ENCODE data around the gene MED26. TPM values are rescaled to one million over a fixed set of nuclear protein-coding genes. Genes with fewer than 3 reads are reported as not detected.

The MED26 gene
- total RNA-seq, 1 experiment from 2014 or later = 9.0 TPM

- no peak for DNase-seq
- Mint-ChIP-seq H3K27ac (ENCODE audit: unreplicated experiment) (no peak overlapping the region), H3K4me3 (ENCODE audit: low read depth, unreplicated experiment) (no peak overlapping the region), H3K27me3 (ENCODE audit: unreplicated experiment) (no peaks in the 10 kb centered on the region), H3K9me3 (ENCODE audit: low read depth, unreplicated experiment) (no peaks in the 10 kb centered on the region), H3K4me1 (ENCODE audit: low read depth, unreplicated experiment) (peaks cover 10% of the 10 kb centered on the region), H3K36me3 (ENCODE audit: insufficient read depth, unreplicated experiment) (no peaks in the 10 kb centered on the region)
- no TSS peak for BruUV-seq (replicated peaks)
- no peak for TF ChIP-seq CTCF (IDR thresholded peaks at IDR 0.05; ENCODE audit: unreplicated experiment)
- intact Hi-C loops (cut with micrococcal nuclease; ENCODE audit: unreplicated experiment) = no loop called here
- CTCF ChIA-PET = no interaction called here
These were observed 15.4 kb downstream of the MED26 start for GRCh38 chr19:16612636-16613035.

- intact Hi-C loops (cut with micrococcal nuclease; ENCODE audit: unreplicated experiment) = no loop called here
- BruUV-seq (replicated peaks) = no TSS peak
These were observed 16.9 kb downstream of the MED26 start for GRCh38 chr19:16611121-16611520.

GRCh38 chr19:16609511-16610200, 18.3 kb downstream of the MED26 start:
- no peak for TF ChIP-seq CTCF (IDR thresholded peaks at IDR 0.05; ENCODE audit: unreplicated experiment)
- Mint-ChIP-seq H3K36me3 (ENCODE audit: insufficient read depth, unreplicated experiment) (no peaks in the 10 kb centered on the region), H3K27me3 (ENCODE audit: unreplicated experiment) (no peaks in the 10 kb centered on the region), H3K4me1 (ENCODE audit: low read depth, unreplicated experiment) (peaks cover 9% of the 10 kb centered on the region), H3K4me3 (ENCODE audit: low read depth, unreplicated experiment) (no peak overlapping the region), H3K27ac (ENCODE audit: unreplicated experiment) (no peak overlapping the region), H3K9me3 (ENCODE audit: low read depth, unreplicated experiment) (no peaks in the 10 kb centered on the region)
- intact Hi-C loops (cut with micrococcal nuclease; ENCODE audit: unreplicated experiment) = no loop called here
- DNase-seq = no peak
- no TSS peak for BruUV-seq (replicated peaks)
- CTCF ChIA-PET = no interaction called here

More at GRCh38 chr19:16611121-16611520, 16.9 kb downstream of the MED26 start:
- H3K4me3 Mint-ChIP-seq (ENCODE audit: low read depth, unreplicated experiment) = no peak overlapping the region
- CTCF ChIA-PET = no interaction called here
- H3K4me1 Mint-ChIP-seq (ENCODE audit: low read depth, unreplicated experiment) = peaks cover 10% of the 10 kb centered on the region
- no peak for DNase-seq
- H3K27me3 Mint-ChIP-seq (ENCODE audit: unreplicated experiment) = no peaks in the 10 kb centered on the region
- no peak for TF ChIP-seq CTCF (IDR thresholded peaks at IDR 0.05; ENCODE audit: unreplicated experiment)
- no peak overlapping the region for H3K27ac Mint-ChIP-seq (ENCODE audit: unreplicated experiment)
- H3K36me3 Mint-ChIP-seq (ENCODE audit: insufficient read depth, unreplicated experiment) = no peaks in the 10 kb centered on the region
- H3K9me3 Mint-ChIP-seq (ENCODE audit: low read depth, unreplicated experiment) = no peaks in the 10 kb centered on the region

GRCh38 chr19:16608290-16608739, 19.7 kb downstream of the MED26 start:
- no peak for TF ChIP-seq CTCF (IDR thresholded peaks at IDR 0.05; ENCODE audit: unreplicated experiment)
- Mint-ChIP-seq H3K4me1 (ENCODE audit: low read depth, unreplicated experiment) (peaks cover 8% of the 10 kb centered on the region), H3K4me3 (ENCODE audit: low read depth, unreplicated experiment) (no peak overlapping the region), H3K9me3 (ENCODE audit: low read depth, unreplicated experiment) (no peaks in the 10 kb centered on the region), H3K36me3 (ENCODE audit: insufficient read depth, unreplicated experiment) (no peaks in the 10 kb centered on the region), H3K27ac (ENCODE audit: unreplicated experiment) (no peak overlapping the region), H3K27me3 (ENCODE audit: unreplicated experiment) (no peaks in the 10 kb centered on the region)
- BruUV-seq (replicated peaks) = no TSS peak
- CTCF ChIA-PET = no interaction called here
- DNase-seq = no peak
- intact Hi-C loops (cut with micrococcal nuclease; ENCODE audit: unreplicated experiment) = no loop called here
